A673 (cell line): Measurements from ENCODE around the gene TRIM72. TPM values are rescaled to one million over a fixed set of nuclear protein-coding genes. Genes with fewer than 3 reads are reported as not detected.

Source experiments
- BruUV-seq: library from RNA; stranded (reverse); fragments of 400-500 nt; replicated peaks from 2 replicates; lab custom pipeline; 2021; lab: Mats Ljungman, UMichigan
- CTCF ChIA-PET: fragments of 300-600 bp; sonication (Branson Sonifier 250); formaldehyde crosslinking; loops from one replicate; lab custom pipeline; 2022; ENCODE audit warnings: antibody characterized with exemption; lab: Charles Lee
- POLR2A ChIA-PET: fragments of 300-600 bp; sonication (Branson Sonifier 250); formaldehyde crosslinking; loops from one replicate; lab custom pipeline; 2022; ENCODE audit warnings: antibody characterized with exemption; ENCODE audit not compliant: low non-redundant PET; lab: Charles Lee
- DNase-seq: peaks from one replicate; pipeline ENCODE4 v3.0.0-alpha.2; 2015; ENCODE audit warnings: low spot score
- H3K27ac ChIP-seq: fragments of 200-600 bp; sonication (generic); 2 replicates; pipeline ENCODE4 v1.5.1; 2016; ENCODE audit warnings: mixed run types, low read depth, mild to moderate bottlenecking, mixed read lengths, antibody characterized with exemption, low read length; ENCODE audit not compliant: poor library complexity, severe bottlenecking
- H3K27me3 ChIP-seq: fragments of 200-600 bp; sonication (generic); replicated peaks from 2 replicates; pipeline ENCODE4 v1.6.1; 2017; ENCODE audit warnings: mixed run types, low read depth, mild to moderate bottlenecking, mixed read lengths, antibody characterized with exemption, low read length; ENCODE audit not compliant: insufficient read depth, poor library complexity
- H3K36me3 ChIP-seq: fragments of 200-600 bp; sonication (generic); 2 replicates; pipeline ENCODE4 v1.6.1; 2016; ENCODE audit warnings: mixed run types, mild to moderate bottlenecking, mixed read lengths, antibody characterized with exemption, low read length; ENCODE audit not compliant: insufficient read depth, poor library complexity, severe bottlenecking
- H3K4me1 ChIP-seq: fragments of 200-600 bp; sonication (generic); 2 replicates; pipeline ENCODE4 v1.6.1; 2017; ENCODE audit warnings: mixed run types, mild to moderate bottlenecking, mixed read lengths, antibody characterized with exemption, low read length; ENCODE audit not compliant: insufficient read depth, poor library complexity, severe bottlenecking
- H3K4me3 ChIP-seq: fragments of 200-600 bp; sonication (generic); 2 replicates; pipeline ENCODE4 v1.5.1; 2016; ENCODE audit warnings: low read depth, mixed run types, mild to moderate bottlenecking, mixed read lengths, low read length; ENCODE audit not compliant: poor library complexity, severe bottlenecking
- H3K9me3 ChIP-seq: fragments of 200-600 bp; sonication (generic); 2 replicates; pipeline ENCODE4 v1.6.1; 2016; ENCODE audit warnings: mixed run types, low read depth, mild to moderate bottlenecking, mixed read lengths, antibody characterized with exemption, low read length; ENCODE audit not compliant: poor library complexity, severe bottlenecking
- EZH2 ChIP-seq: fragments of 200-600 bp; sonication (generic); IDR thresholded peaks from 2 replicates; pipeline ENCODE4 v1.6.1; 2017; ENCODE audit warnings: borderline replicate concordance, low read depth, mild to moderate bottlenecking, mixed read lengths, antibody characterized with exemption, low read length; ENCODE audit not compliant: poor library complexity, severe bottlenecking
- intact Hi-C: fragments of 100-400 bp; cut with micrococcal nuclease; formaldehyde crosslinking; loops from one replicate; pipeline ENCODE4 v1.10.0; 2022; ENCODE audit not compliant: unreplicated experiment
- total RNA-seq: library from RNA; stranded (reverse); gene quantifications from 2 replicates; pipeline ENCODE4 v1.2.3, GENCODE V29; 2021
- TF ChIP-seq, protein P1 (sequence below): fragments of 300-800, 200-600 bp; sonication (generic); conservative IDR thresholded peaks from 2 replicates; pipeline ENCODE4 v1.5.1; 2017; ENCODE audit warnings: low read depth, mild to moderate bottlenecking, antibody characterized with exemption, low read length, moderate library complexity, mixed read lengths

Gene TRIM72
- total RNA-seq, 1 experiment from 2014 or later, result 0.04 TPM

DNA sequence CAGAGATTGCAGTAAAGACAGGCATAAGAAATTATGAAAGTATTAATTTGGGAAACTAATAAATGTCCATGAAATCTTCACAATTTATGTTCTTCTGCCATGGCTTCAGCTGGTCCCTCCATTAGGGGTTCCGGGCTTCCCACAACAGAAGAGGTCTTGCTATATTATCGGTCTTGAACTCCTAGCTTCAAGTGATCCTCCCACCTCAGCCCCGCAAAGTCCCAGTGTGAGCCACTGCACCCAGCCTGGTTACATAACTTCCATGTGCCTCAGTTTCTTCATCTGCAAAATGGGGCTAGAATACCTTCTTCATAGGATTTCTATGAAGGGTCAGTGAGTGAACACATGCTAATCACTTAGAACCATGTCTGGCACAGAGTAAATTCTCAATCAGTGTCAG lies 32.4 kb downstream of the TRIM72 start:
- ChIA-PET CTCF (no interaction called here), POLR2A (no interaction called here)
- Histone ChIP-seq H3K4me1 (no peaks in the 10 kb centered on the region), H3K27me3 (peaks cover 11% of the 10 kb centered on the region), H3K9me3 (no peaks in the 10 kb centered on the region), H3K4me3 (no peak overlapping the region), H3K36me3 (no peaks in the 10 kb centered on the region), H3K27ac (no peak overlapping the region)
- no TSS peak for BruUV-seq
- DNase-seq, result no peak
- TF ChIP-seq, protein P1, sequence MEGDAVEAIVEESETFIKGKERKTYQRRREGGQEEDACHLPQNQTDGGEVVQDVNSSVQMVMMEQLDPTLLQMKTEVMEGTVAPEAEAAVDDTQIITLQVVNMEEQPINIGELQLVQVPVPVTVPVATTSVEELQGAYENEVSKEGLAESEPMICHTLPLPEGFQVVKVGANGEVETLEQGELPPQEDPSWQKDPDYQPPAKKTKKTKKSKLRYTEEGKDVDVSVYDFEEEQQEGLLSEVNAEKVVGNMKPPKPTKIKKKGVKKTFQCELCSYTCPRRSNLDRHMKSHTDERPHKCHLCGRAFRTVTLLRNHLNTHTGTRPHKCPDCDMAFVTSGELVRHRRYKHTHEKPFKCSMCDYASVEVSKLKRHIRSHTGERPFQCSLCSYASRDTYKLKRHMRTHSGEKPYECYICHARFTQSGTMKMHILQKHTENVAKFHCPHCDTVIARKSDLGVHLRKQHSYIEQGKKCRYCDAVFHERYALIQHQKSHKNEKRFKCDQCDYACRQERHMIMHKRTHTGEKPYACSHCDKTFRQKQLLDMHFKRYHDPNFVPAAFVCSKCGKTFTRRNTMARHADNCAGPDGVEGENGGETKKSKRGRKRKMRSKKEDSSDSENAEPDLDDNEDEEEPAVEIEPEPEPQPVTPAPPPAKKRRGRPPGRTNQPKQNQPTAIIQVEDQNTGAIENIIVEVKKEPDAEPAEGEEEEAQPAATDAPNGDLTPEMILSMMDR, result no peak
- no peak for TF ChIP-seq EZH2
- intact Hi-C loops, result no loop called here

DNA sequence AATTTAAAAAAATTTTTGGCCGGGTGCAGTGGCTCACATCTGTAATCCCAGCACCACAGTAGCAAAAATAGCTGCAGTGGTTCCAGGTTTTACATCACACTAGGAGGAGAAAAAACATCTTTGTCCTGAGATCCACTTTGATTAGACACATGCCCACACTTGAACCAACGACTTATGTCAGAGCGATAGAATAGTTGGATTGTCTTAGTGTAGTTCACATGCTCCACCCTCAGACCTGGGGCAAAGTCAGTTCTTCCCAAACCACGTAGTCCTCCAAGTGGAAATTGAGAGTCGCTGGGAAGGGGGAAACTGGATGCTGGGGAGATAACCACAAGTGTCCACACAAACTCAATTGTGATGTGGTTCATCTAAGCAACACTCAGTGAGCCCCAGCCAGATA lies 34.4 kb downstream of the TRIM72 start:
- BruUV-seq, result no TSS peak
- intact Hi-C loops, result no loop called here
- POLR2A ChIA-PET, result no interaction called here

DNA sequence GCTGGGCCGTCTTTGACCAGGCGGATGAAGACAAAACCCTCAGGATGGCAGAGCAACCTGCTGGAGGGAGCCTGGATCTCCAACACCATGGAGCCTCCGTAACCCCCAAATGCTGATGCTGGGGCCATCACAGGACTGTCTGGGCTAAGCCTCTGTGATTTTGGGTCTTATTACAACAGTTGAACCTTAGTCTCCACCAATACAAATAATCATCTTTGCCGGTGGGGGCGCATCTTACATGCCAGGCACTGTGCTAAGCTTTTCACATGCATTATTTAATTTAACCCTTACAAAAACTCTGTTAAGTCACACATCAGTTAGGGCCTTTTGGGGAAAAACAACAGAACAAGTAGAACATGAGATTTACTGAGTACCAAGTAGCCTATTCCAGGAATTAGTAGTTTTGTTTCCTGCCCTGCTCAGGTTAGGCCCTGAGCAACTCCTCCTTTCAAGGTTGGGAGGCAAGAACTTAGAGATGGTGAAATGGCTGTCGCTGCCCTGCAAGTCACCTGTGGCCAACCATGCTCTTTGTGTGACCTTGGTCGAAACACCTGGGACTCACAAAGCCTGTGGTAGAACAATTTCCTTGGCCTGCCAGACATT lies 37.0 kb downstream of the TRIM72 start:
- no peak for DNase-seq
- TF ChIP-seq EZH2, result no peak
- TF ChIP-seq, protein P1, result no peak
- CTCF ChIA-PET, result no interaction called here
- Histone ChIP-seq H3K4me3 (no peak overlapping the region), H3K27ac (no peak overlapping the region), H3K4me1 (no peaks in the 10 kb centered on the region), H3K36me3 (no peaks in the 10 kb centered on the region), H3K27me3 (peaks cover 7% of the 10 kb centered on the region), H3K9me3 (no peaks in the 10 kb centered on the region)
- intact Hi-C loops, result no loop called here
- POLR2A ChIA-PET, result no interaction called here
- BruUV-seq, result no TSS peak

More for the DNA sequence above, 34.4 kb downstream of the TRIM72 start:
- CTCF ChIA-PET, result no interaction called here
- Histone ChIP-seq H3K9me3 (no peaks in the 10 kb centered on the region), H3K4me1 (no peaks in the 10 kb centered on the region), H3K27me3 (peaks cover 11% of the 10 kb centered on the region), H3K27ac (no peak overlapping the region), H3K4me3 (no peak overlapping the region), H3K36me3 (no peaks in the 10 kb centered on the region)
- no peak for DNase-seq
- no peak for TF ChIP-seq EZH2
- TF ChIP-seq, protein P1, result no peak
